Activated T-cell treated with anti-CD3 and anti-CD28 coated beads for 48 hours (primary cell): ENCODE measurements around the gene AGO1.
"Not testable (repeated sequence)": the region's sequence is repeated elsewhere in the genome, so short reads cannot be mapped to it uniquely, and the experiment has no call there.

Source experiments
- DNase-seq: peaks from one replicate; pipeline ENCODE4 v3.0.0-alpha.2; 2020; ENCODE audit warnings: low read depth

Gene AGO1

DNA sequence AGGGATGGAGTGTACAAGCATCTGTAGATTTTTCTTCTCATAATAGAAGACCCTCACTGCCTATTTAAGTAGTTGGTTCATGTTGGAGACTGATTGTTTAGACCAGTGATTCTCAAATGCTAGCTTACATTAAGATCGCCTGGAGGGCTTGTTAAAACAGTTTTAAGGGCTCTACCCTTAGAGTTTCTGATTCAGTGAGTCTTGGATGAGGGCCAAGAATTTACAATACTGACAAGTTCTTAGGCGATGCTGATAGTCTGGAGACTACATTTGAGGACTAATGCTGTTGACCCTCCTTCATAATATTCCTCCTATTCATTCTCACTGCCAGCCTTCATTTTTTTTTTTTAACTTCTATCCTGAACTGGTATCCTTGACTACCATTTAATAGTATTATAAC is 32.7 kb downstream of the AGO1 start:
- no peak for DNase-seq

GRCh38 chr1:35923791-35924221 is 40.8 kb downstream of the AGO1 start:
- DNase-seq: no peak

- no peak for DNase-seq
Observed at GRCh38 chr1:35924838-35925237, 41.8 kb downstream of the AGO1 start.

DNA sequence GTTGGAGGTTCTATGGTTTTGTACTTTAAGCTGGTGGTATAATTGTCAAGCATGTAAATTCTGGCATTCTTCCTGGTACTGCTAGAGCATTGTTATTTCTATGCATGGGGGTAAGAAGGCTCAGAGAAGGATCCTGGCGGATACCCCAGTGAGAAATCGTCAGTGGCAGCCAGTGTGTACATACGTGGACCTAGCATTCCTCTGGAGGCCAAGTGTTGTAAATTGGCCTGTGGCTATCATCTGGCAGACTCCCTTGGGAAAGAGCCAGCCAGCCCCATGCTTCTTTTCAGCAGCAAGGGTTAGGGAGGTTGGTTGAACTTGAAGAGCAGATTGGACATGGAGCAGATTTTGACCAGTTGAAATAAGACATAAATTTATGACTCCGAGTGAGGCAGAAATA is 42.7 kb downstream of the AGO1 start:
- no peak for DNase-seq

DNA sequence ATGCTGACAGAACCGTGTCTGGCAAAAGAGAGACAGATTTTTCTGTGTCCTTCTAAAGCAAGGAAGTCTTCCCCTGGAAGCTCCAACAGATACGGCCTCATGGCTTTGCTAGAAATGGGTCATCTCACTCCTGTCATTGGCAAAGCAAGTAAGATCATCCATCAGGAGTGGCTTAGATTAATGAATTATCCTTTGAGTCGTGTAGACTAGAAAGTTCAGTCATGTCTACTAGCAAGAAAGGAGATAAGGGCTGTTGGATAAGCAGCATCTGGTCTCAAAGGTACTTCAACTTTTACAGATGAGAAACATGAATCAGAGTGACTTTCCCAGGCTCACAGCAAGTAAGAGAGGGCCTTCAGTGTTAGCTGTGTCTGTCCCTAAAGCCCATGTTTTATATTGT is 44.5 kb downstream of the AGO1 start:
- DNase-seq: no peak

- DNase-seq: peak; percentile 7
Observed at GRCh38 chr1:35929730-35930592, 47.0 kb downstream of the AGO1 start.

GRCh38 chr1:35930593-35931445 is 47.8 kb downstream of the AGO1 start, which contains the start of gene AGO3:
TSS of gene AGO3 (plus strand) at chr1:35931105. CDS start at chr1:35931427, 322 bp downstream.
- DNase-seq: peak; percentile 89

GRCh38 chr1:35931446-35932157 is 48.6 kb downstream of the AGO1 start:
- DNase-seq: no peak

DNA sequence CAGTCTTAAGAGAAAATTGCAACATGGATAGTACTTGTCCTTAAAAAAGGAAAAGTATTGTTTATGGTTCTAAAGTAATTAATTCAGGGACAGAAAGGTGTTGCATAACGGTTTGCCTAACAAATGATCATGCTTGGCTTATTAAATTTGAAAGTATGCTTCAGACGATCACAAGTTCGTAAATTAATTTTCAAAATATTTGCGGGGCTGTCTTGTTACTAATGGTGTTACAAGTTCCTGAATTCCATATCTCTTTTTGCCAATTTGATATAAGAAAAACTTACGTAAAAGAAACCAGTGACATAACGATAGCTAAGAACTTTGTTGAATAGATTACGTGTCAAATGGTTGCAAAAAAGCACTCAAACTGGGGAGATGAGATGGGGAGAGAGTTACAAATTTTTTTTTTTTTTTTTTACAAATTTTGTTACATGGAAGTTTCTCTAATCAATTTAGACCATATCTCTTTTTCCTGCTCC is 49.2 kb downstream of the AGO1 start:
- no peak for DNase-seq

GRCh38 chr1:35932941-35933340 is 49.9 kb downstream of the AGO1 start:
- DNase-seq: no peak

DNA sequence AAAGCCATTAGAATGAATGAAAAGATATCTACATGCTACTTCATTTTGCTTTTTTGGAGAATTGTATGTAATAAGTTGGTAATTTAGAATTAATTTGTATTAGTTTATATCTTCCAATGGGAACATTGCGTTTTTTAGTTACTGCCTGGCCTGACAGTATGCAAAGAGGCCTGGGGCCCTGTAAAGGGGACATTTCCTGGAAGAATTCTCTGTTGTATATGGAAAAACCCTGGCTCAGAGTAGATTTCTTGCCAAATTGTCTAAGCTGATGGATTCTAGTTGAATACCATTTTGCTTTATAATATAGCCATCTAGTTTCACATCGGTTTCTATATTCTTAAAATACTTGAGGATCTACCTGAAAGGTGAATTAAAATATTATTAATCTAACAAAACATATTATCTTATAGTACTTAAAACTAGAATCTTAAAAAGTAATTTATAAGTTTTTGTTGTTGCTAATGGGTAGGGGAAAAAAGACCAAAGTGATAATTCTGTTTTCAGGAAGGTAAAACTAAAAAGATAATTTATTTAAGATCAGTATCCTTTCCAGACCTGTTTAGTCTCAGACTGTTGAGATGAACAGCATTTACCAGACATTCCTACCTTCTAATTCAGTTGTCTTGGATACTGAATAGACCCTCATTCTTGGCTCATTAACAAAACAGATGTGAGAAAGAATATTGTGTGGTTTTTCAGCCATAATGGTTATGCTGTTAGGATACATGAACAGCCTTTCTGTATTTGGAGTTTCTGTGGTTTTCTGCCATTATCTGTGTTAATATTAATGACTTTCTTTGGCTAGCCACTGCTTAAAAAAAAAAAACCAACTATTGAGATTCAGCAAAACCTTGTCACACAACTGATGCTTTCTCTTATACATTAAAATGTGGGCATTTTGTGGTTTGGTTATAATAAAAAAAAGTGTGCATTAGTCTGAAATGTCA is 52.7 kb downstream of the AGO1 start:
- no peak for DNase-seq

GRCh38 chr1:35936838-35937237 is 53.8 kb downstream of the AGO1 start:
- no peak for DNase-seq

- no peak for DNase-seq
Observed at GRCh38 chr1:35939484-35939883, 56.5 kb downstream of the AGO1 start.

- no peak for DNase-seq
Observed at GRCh38 chr1:35945327-35945726, 62.3 kb downstream of the AGO1 start.

DNA sequence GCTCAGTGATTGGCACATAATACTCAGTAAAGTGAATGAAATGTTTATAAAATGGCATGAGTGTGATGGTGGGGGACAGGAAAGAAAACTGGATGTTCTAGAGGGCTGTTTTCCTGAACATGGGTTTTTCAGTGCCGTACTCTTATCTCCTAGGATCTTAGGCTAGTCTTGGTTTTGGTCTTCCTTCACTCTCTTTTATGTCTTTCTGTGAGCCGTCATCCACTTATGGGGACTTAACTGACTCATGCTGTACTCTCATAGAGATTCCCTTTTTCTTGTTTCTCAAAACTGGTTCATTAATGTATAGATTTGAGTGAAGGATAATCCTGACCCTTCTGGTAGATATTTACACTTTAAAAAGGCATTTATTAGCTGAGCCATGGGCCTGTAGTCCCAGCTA is 64.5 kb downstream of the AGO1 start:
- DNase-seq: no peak

GRCh38 chr1:35958558-35958957 is 75.5 kb downstream of the AGO1 start:
- DNase-seq: no peak

- DNase-seq: no peak
Observed at GRCh38 chr1:35959304-35959703, 76.3 kb downstream of the AGO1 start.

GRCh38 chr1:35962952-35963351 is 79.9 kb downstream of the AGO1 start:
- no peak for DNase-seq

- DNase-seq: not testable (repeated sequence)
Observed at GRCh38 chr1:35964277-35964676, 81.3 kb downstream of the AGO1 start.

- DNase-seq: no peak
Observed at GRCh38 chr1:35968396-35968795, 85.4 kb downstream of the AGO1 start.

DNA sequence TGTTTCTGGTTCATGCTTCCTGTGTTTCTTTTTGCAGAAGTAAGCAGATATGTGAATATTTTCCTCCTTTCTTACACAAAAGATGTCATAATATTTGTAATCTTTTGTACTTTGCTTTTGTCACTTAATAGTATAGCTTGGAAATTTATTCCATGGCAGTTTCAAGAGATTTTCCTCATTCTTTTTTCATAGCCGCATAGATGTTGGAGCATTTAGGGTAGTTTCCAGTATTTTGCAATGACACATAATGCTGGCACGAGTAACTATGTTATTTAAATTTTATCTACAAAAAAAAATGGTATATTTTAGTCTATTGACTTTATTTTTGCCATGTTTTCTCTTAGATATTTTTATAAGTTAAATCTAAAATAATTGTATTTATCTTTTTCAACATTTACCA is 88.6 kb downstream of the AGO1 start:
- no peak for DNase-seq
